Endothelial cell of umbilical vein (primary cell): ENCODE results near the gene PSMB7. TPM values are rescaled to one million over a fixed set of nuclear protein-coding genes. Genes with fewer than 3 reads are reported as not detected.

ENCODE experiments used
- BruUV-seq: library from RNA; stranded (reverse); fragments of 400-500 nt; replicated peaks from 2 replicates; lab custom pipeline; 2021; lab: Mats Ljungman, UMichigan
- CTCF ChIA-PET: fragments of 300-600, 350-600 bp; sonication (Branson Sonifier 250); formaldehyde crosslinking; loops from one replicate; lab custom pipeline; 2021; ENCODE audit warnings: antibody characterized with exemption, inconsistent platforms; lab: Charles Lee
- POLR2A ChIA-PET: fragments of 300-600, 350-600 bp; sonication (Branson Sonifier 250); formaldehyde crosslinking; loops from one replicate; lab custom pipeline; 2021; ENCODE audit warnings: antibody characterized with exemption, inconsistent platforms; lab: Charles Lee
- DNase-seq: peaks from one replicate; pipeline ENCODE4 v3.0.0-alpha.2; 2011; ENCODE audit warnings: low read depth, low spot score
- FAIRE-seq: peaks from 2 replicates; lab custom pipeline; 2011; peaks lifted over from hg19 to GRCh38; lab: Jason Lieb, UNC
- H2AFZ ChIP-seq: 2 replicates; pipeline ENCODE4 v1.6.0; 2012; ENCODE audit warnings: low read depth, low read length, control low read depth, inconsistent platforms
- H3K27ac ChIP-seq: 2 replicates; pipeline ENCODE4 v1.5.1; 2011; ENCODE audit warnings: low read depth, mild to moderate bottlenecking, control low read depth, low read length, moderate library complexity; ENCODE audit not compliant: insufficient read depth
- H3K27me3 ChIP-seq, 2 experiments: 2 replicates each; pipeline versions ENCODE4 v1.6.0 to v1.6.1; 2011; ENCODE audit warnings: low read length in 2 of 2, mixed read lengths in 1 of 2; ENCODE audit not compliant: control insufficient read depth in 2 of 2, insufficient read depth in 2 of 2
- H3K36me3 ChIP-seq, 2 experiments: 2 replicates in 1 of 2; 3 replicates in 1 of 2; pipeline ENCODE4 v1.5.1; 2011; ENCODE audit warnings: low read length in 2 of 2, mild to moderate bottlenecking in 1 of 2, moderate library complexity in 1 of 2; ENCODE audit not compliant: control insufficient read depth in 2 of 2, insufficient read depth in 2 of 2; ENCODE audit errors: extremely low read depth in 1 of 2
- H3K4me1 ChIP-seq: 3 replicates; pipeline ENCODE4 v1.5.1; 2011; ENCODE audit warnings: mild to moderate bottlenecking, low read length; ENCODE audit not compliant: control insufficient read depth, insufficient read depth; ENCODE audit errors: extremely low read depth
- H3K4me2 ChIP-seq: 2 replicates; pipeline ENCODE4 v1.6.1; 2011; ENCODE audit warnings: low read length, control low read depth, mixed read lengths; ENCODE audit not compliant: insufficient read depth
- H3K4me3 ChIP-seq, 3 experiments: fragments of 200-600 bp in 1 of 3; sonication (generic), shearing (Covaris generic) in 1 of 3; replicated peaks in 1 of 3; 2 replicates each; pipeline ENCODE4 v1.5.1; 2011 to 2016; ENCODE audit warnings: control low read depth in 3 of 3, low read length in 3 of 3, mild to moderate bottlenecking in 2 of 3, inconsistent platforms in 1 of 3, low read depth in 1 of 3, moderate library complexity in 1 of 3; ENCODE audit not compliant: insufficient read depth in 1 of 3
- H3K79me2 ChIP-seq: 2 replicates; pipeline ENCODE4 v1.6.0; 2012; ENCODE audit warnings: low read length, inconsistent platforms; ENCODE audit not compliant: control insufficient read depth, insufficient read depth
- H3K9ac ChIP-seq: replicated peaks from 2 replicates; pipeline ENCODE3; 2011; ENCODE audit warnings: low read length, control low read depth; ENCODE audit not compliant: insufficient read depth; ENCODE audit errors: extremely low read depth
- H3K9me1 ChIP-seq: replicated peaks from 3 replicates; pipeline ENCODE4 v1.6.0; 2011; ENCODE audit warnings: mild to moderate bottlenecking, low read length; ENCODE audit not compliant: control insufficient read depth, insufficient read depth; ENCODE audit errors: extremely low read depth
- H3K9me3 ChIP-seq: replicated peaks from 2 replicates; pipeline ENCODE4 v1.5.1; 2012; ENCODE audit warnings: low read length, inconsistent platforms; ENCODE audit not compliant: control insufficient read depth, insufficient read depth
- H4K20me1 ChIP-seq: replicated peaks from 2 replicates; pipeline ENCODE3; 2011; ENCODE audit warnings: mild to moderate bottlenecking, low read length; ENCODE audit not compliant: control insufficient read depth, insufficient read depth; ENCODE audit errors: extremely low read depth
- CTCF ChIP-seq, 2 donors: IDR thresholded peaks; 1 replicate in 1 of 2; 2 replicates in 1 of 2; pipeline ENCODE4 v1.5.1; 2011; ENCODE audit warnings: low read length in 2 of 2, mild to moderate bottlenecking in 2 of 2, moderate library complexity in 2 of 2, control low read depth in 1 of 2, inconsistent platforms in 1 of 2, low read depth in 1 of 2; ENCODE audit not compliant: insufficient read depth in 1 of 2; ENCODE audit errors: extremely low read depth in 1 of 2
- EZH2 ChIP-seq: IDR thresholded peaks from 2 replicates; pipeline ENCODE4 v1.6.1; 2012; ENCODE audit warnings: borderline replicate concordance, low read depth, mild to moderate bottlenecking, moderate library complexity, low read length, inconsistent platforms; ENCODE audit not compliant: severe bottlenecking
- FOS ChIP-seq: IDR thresholded peaks from 2 replicates; pipeline ENCODE4 v1.6.1; 2011; ENCODE audit warnings: mild to moderate bottlenecking, low read length, moderate library complexity, borderline replicate concordance; ENCODE audit not compliant: insufficient read depth
- GATA2 ChIP-seq: IDR thresholded peaks from 2 replicates; pipeline ENCODE4 v1.7.0; 2011; ENCODE audit warnings: low read depth, mild to moderate bottlenecking, moderate library complexity, mixed read lengths, low read length; ENCODE audit not compliant: insufficient read length, insufficient read depth
- JUN ChIP-seq: IDR thresholded peaks from 2 replicates; pipeline ENCODE4 v1.6.1; 2011; ENCODE audit warnings: borderline replicate concordance, low read depth; ENCODE audit not compliant: insufficient read length, insufficient read depth
- MAX ChIP-seq: IDR thresholded peaks from 2 replicates; pipeline ENCODE4 v1.6.1; 2011; ENCODE audit not compliant: insufficient read depth, insufficient read length
- MYC ChIP-seq: IDR thresholded peaks from one replicate; pipeline ENCODE4 v1.6.1; 2011; ENCODE audit warnings: mild to moderate bottlenecking, low read depth, low read length
- POLR2A ChIP-seq: IDR thresholded peaks from 2 replicates; pipeline ENCODE4 v1.6.1; 2012; ENCODE audit warnings: low read depth, mild to moderate bottlenecking, control low read depth, low read length
- POLR2AphosphoS5 ChIP-seq: IDR thresholded peaks from 2 replicates; pipeline ENCODE4 v1.6.1; 2012; ENCODE audit warnings: low read depth, mild to moderate bottlenecking, control low read depth, low read length, moderate library complexity; ENCODE audit not compliant: insufficient read depth
- dilution Hi-C: fragments of 300-500 bp; cut with MboI; formaldehyde crosslinking; loops from one replicate; pipeline ENCODE4 v1.15.0; 2019; ENCODE audit warnings: low sequenced_read_pairs; ENCODE audit not compliant: extremely low pct_ligation_motif_present
- intact Hi-C: fragments of 100-400 bp; cut with micrococcal nuclease; formaldehyde crosslinking; loops from one replicate; pipeline ENCODE4 v1.10.0; 2022
- polyA plus RNA-seq, 4 experiments: library from polyadenylated mRNA; depleted of rRNA in 3 of 4; stranded (reverse) in 3 of 4; unstranded in 1 of 4; fragments of >200 nt; gene quantifications; 2 replicates each; pipeline versions ENCODE4 v1.2.1 to v1.2.3, GENCODE V29; 2011 to 2012; ENCODE audit warnings: missing spikeins in 1 of 4
- total RNA-seq: library from RNA; stranded (reverse); gene quantifications from 2 replicates; pipeline ENCODE4 v1.2.3, GENCODE V29; 2021

PSMB7 gene
- total and polyA plus RNA-seq, 2 donors (not counting 3 experiments of a cell fraction or from before 2014, with no cell fraction given) = 227 to 366 TPM

- H3K27me3 ChIP-seq = no peaks in the 10 kb centered on the region
- no peak overlapping the region for H2AFZ ChIP-seq
- H3K4me1 ChIP-seq = no peaks in the 10 kb centered on the region
- no peak overlapping the region for H3K4me2 ChIP-seq
- no TSS peak for BruUV-seq
- DNase-seq (no peak), FAIRE-seq (no peak)
- no peak overlapping the region for H3K27ac ChIP-seq
- intact Hi-C loops (loop anchor here (2.0 to 10.0 kb wide), 2 partner anchors 55 to 917 kb away; no protein-coding TSS in a partner anchor), dilution Hi-C loops (loop anchor here (25.0 kb wide), 1 partner anchor 110 kb away; no protein-coding TSS in a partner anchor)
- ChIA-PET CTCF (interaction anchor here (4.2 to 4.4 kb wide), 2 partner anchors 189 to 195 kb away, joined by 36 to 41 read pairs; no protein-coding TSS in a partner anchor), POLR2A (no interaction called here)
- TF ChIP-seq FOS (no peak), EZH2 (no peak), MYC (no peak), MAX (no peak), POLR2A (no peak), CTCF (IDR thresholded peaks at IDR 0.05; ENCODE audit: extremely low read depth in 1 of 2, insufficient read depth in 1 of 2, low read depth in 1 of 2, low read length in 2 of 2) (no peak), JUN (no peak), POLR2AphosphoS5 (no peak), GATA2 (no peak)
- peaks cover 9 to 42% of the 10 kb centered on the region in 2 experiments for H3K36me3 ChIP-seq
- no peaks in the 10 kb centered on the region for H3K9me3 ChIP-seq
- H3K79me2 ChIP-seq = peaks cover 2% of the 10 kb centered on the region
- no peak overlapping the region for H3K9ac ChIP-seq
- no peaks in the 10 kb centered on the region for H4K20me1 ChIP-seq
- H3K9me1 ChIP-seq = no peaks in the 10 kb centered on the region
- no peak overlapping the region for H3K4me3 ChIP-seq
These were observed 93.3 kb downstream of the PSMB7 start for GRCh38 chr9:124321935-124322334.
